Keratinocyte (primary cell): ENCODE data around the gene CD300H. TPM values are rescaled to one million over a fixed set of nuclear protein-coding genes. Genes with fewer than 3 reads are reported as not detected.

ENCODE experiments used
- DNase-seq: peaks from one replicate; pipeline ENCODE4 v3.0.0-alpha.2; 2011; ENCODE audit warnings: low read depth, missing footprints, low spot score
- FAIRE-seq: peaks from 2 replicates; lab custom pipeline; 2011; peaks lifted over from hg19 to GRCh38; lab: Jason Lieb, UNC
- H2AFZ ChIP-seq: 2 replicates; pipeline ENCODE4 v1.6.0; 2012; ENCODE audit warnings: low read length, control low read depth, inconsistent platforms; ENCODE audit not compliant: control insufficient read depth
- H3K27ac ChIP-seq: 2 replicates; pipeline ENCODE4 v1.5.1; 2011; ENCODE audit warnings: low read length; ENCODE audit not compliant: control insufficient read depth, insufficient read depth
- H3K27me3 ChIP-seq: 3 replicates; pipeline ENCODE4 v1.6.0; 2011; ENCODE audit warnings: low read length; ENCODE audit not compliant: control insufficient read depth, insufficient read depth; ENCODE audit errors: extremely low read depth
- H3K36me3 ChIP-seq, 2 experiments: 2 replicates in 1 of 2; 3 replicates in 1 of 2; pipeline ENCODE4 v1.5.1; 2011; ENCODE audit warnings: low read length in 2 of 2, mild to moderate bottlenecking in 1 of 2; ENCODE audit not compliant: control insufficient read depth in 2 of 2, insufficient read depth in 2 of 2; ENCODE audit errors: extremely low read depth in 1 of 2
- H3K4me1 ChIP-seq: 3 replicates; pipeline ENCODE4 v1.5.1; 2011; ENCODE audit warnings: low read length; ENCODE audit not compliant: control insufficient read depth, insufficient read depth; ENCODE audit errors: extremely low read depth
- H3K4me2 ChIP-seq: 3 replicates; pipeline ENCODE4 v1.6.0; 2011; ENCODE audit warnings: low read depth, low read length; ENCODE audit not compliant: control insufficient read depth, insufficient read depth; ENCODE audit errors: extremely low read depth
- H3K4me3 ChIP-seq, 3 experiments: fragments of 200-600 bp in 1 of 3; sonication (generic) in 1 of 3; 2 replicates in 2 of 3; 3 replicates in 1 of 3; pipeline ENCODE4 v1.5.1; 2011 to 2016; ENCODE audit warnings: low read length in 3 of 3, mild to moderate bottlenecking in 3 of 3, control low read depth in 2 of 3, inconsistent platforms in 1 of 3, low read depth in 1 of 3, mixed read lengths in 1 of 3, mixed run types in 1 of 3, moderate library complexity in 1 of 3; ENCODE audit not compliant: control insufficient read depth in 2 of 3, insufficient read depth in 2 of 3; ENCODE audit errors: extremely low read depth in 1 of 3
- H3K79me2 ChIP-seq: 2 replicates; pipeline ENCODE4 v1.6.0; 2012; ENCODE audit warnings: low read length; ENCODE audit not compliant: control insufficient read depth, insufficient read depth
- H3K9ac ChIP-seq: 3 replicates; pipeline ENCODE4 v1.6.0; 2011; ENCODE audit warnings: low read length; ENCODE audit not compliant: control insufficient read depth, insufficient read depth; ENCODE audit errors: extremely low read depth
- H3K9me1 ChIP-seq: 3 replicates; pipeline ENCODE4 v1.6.0; 2011; ENCODE audit warnings: low read length; ENCODE audit not compliant: control insufficient read depth, insufficient read depth; ENCODE audit errors: extremely low read depth
- H3K9me3 ChIP-seq: 2 replicates; pipeline ENCODE4 v1.5.1; 2012; ENCODE audit warnings: low read depth, low read length; ENCODE audit not compliant: control insufficient read depth
- H4K20me1 ChIP-seq: 3 replicates; pipeline ENCODE4 v1.6.0; 2011; ENCODE audit warnings: low read length; ENCODE audit not compliant: control insufficient read depth, insufficient read depth; ENCODE audit errors: extremely low read depth
- EZH2 ChIP-seq: IDR thresholded peaks from one replicate; pipeline ENCODE4 v1.6.1; 2012; ENCODE audit warnings: inconsistent platforms, mild to moderate bottlenecking, low read length, moderate library complexity
- dilution Hi-C: fragments of 300-500 bp; cut with MboI; formaldehyde crosslinking; loops from one replicate; pipeline ENCODE4 v1.7.0; 2020; ENCODE audit warnings: low sequenced_read_pairs; ENCODE audit not compliant: extremely low pct_ligation_motif_present
- polyA plus RNA-seq, 5 experiments: library from polyadenylated mRNA; depleted of rRNA in 3 of 5; stranded (reverse) in 3 of 5; stranded (forward) in 1 of 5; unstranded in 1 of 5; fragments of >200 nt; gene quantifications; 1 replicate in 1 of 5; 2 replicates in 3 of 5; 3 replicates in 1 of 5; pipeline versions ENCODE4 v1.2.1 to v1.2.3, GENCODE V29; 2011 to 2012; ENCODE audit warnings: missing spikeins in 2 of 5, low read depth in 1 of 5, low replicate concordance in 1 of 5
- TF ChIP-seq, protein P1 (sequence below), 3 experiments: IDR thresholded peaks in 1 of 3; conservative IDR thresholded peaks in 1 of 3; optimal IDR thresholded peaks in 1 of 3; 2 replicates in 2 of 3; 3 replicates in 1 of 3; pipeline versions ENCODE3 to v1.5.1; 2011; ENCODE audit warnings: low read length in 3 of 3, mild to moderate bottlenecking in 3 of 3, moderate library complexity in 2 of 3, control low read depth in 1 of 3, inconsistent platforms in 1 of 3; ENCODE audit not compliant: insufficient read depth in 2 of 3; ENCODE audit errors: extremely low read depth in 1 of 3

Gene CD300H
- polyA plus RNA-seq, 1 donor (not counting 4 experiments of a cell fraction or from before 2014, with no cell fraction given): not detected

DNA sequence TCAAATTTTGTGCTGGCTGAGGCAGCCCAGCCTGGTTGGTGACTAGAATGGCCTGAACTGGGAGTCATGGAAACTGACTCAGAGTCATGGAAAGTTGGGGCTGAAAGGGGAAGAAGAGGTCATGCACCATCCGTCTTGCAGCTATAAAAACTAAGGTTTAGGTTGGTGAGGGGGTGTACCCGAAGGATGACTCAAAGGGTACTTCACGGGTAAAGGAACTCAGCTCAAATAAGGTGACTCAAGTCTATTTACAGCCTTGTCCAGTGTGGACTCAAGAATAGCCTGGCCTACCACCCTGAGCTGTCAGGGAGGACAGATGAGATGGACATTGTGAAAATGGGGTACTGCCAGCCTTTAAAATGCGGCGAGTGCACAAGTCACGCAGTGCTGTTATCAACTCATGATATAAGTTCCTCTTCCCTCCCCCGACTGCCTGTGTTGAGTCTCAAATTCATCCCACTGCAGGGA lies 54.7 kb downstream of the CD300H start:
- H3K27ac ChIP-seq: no peak overlapping the region
- no peak for TF ChIP-seq EZH2
- TF ChIP-seq, protein P1, sequence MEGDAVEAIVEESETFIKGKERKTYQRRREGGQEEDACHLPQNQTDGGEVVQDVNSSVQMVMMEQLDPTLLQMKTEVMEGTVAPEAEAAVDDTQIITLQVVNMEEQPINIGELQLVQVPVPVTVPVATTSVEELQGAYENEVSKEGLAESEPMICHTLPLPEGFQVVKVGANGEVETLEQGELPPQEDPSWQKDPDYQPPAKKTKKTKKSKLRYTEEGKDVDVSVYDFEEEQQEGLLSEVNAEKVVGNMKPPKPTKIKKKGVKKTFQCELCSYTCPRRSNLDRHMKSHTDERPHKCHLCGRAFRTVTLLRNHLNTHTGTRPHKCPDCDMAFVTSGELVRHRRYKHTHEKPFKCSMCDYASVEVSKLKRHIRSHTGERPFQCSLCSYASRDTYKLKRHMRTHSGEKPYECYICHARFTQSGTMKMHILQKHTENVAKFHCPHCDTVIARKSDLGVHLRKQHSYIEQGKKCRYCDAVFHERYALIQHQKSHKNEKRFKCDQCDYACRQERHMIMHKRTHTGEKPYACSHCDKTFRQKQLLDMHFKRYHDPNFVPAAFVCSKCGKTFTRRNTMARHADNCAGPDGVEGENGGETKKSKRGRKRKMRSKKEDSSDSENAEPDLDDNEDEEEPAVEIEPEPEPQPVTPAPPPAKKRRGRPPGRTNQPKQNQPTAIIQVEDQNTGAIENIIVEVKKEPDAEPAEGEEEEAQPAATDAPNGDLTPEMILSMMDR (optimal IDR thresholded peaks at IDR 0.05 in 1 of 3, IDR thresholded peaks at IDR 0.05 in 1 of 3, conservative IDR thresholded peaks at IDR 0.05 in 1 of 3; ENCODE audit: extremely low read depth in 1 of 3, insufficient read depth in 2 of 3, low read length in 3 of 3): no peak
- H3K4me2 ChIP-seq: no peak overlapping the region
- no peaks in the 10 kb centered on the region for H4K20me1 ChIP-seq
- no peaks in the 10 kb centered on the region for H3K79me2 ChIP-seq
- H2AFZ ChIP-seq: no peak overlapping the region
- no peak overlapping the region for H3K4me3 ChIP-seq
- H3K9me3 ChIP-seq: peaks cover 10% of the 10 kb centered on the region
- no peak overlapping the region for H3K9ac ChIP-seq
- H3K9me1 ChIP-seq: no peaks in the 10 kb centered on the region
- FAIRE-seq (no peak), DNase-seq (no peak)
- H3K27me3 ChIP-seq: no peaks in the 10 kb centered on the region
- dilution Hi-C loops: no loop called here
- H3K36me3 ChIP-seq: no peaks in the 10 kb centered on the region
- H3K4me1 ChIP-seq: no peaks in the 10 kb centered on the region

DNA sequence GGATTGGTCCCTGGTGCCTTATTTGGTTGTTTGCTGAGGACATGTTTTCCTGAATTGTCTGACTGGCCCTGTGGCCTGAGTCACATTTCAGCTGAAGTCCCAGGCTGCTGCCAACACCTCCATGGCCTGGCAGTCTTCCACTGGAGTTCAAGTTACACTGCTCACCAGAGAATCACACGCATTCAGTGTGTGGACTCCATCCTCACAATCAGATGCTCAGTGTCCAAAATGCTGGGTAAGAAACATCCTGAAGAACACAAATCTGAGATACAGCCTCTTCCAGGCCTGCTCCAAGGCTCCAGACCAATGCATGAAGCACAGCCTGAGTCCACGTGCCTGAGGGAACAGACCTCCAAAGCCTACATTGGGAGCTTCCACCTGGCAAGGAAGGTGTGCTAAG lies 55.3 kb downstream of the CD300H start:
- Histone ChIP-seq H3K4me2 (no peak overlapping the region), H3K9me1 (no peaks in the 10 kb centered on the region), H3K36me3 (no peaks in the 10 kb centered on the region), H3K79me2 (no peaks in the 10 kb centered on the region), H2AFZ (no peak overlapping the region), H4K20me1 (no peaks in the 10 kb centered on the region), H3K9me3 (peaks cover 10% of the 10 kb centered on the region), H3K4me3 (no peak overlapping the region), H3K27ac (no peak overlapping the region), H3K9ac (no peak overlapping the region), H3K4me1 (no peaks in the 10 kb centered on the region), H3K27me3 (no peaks in the 10 kb centered on the region)
- no peak for DNase-seq
- no peak for FAIRE-seq
- dilution Hi-C loops: no loop called here
- TF ChIP-seq EZH2: no peak
- TF ChIP-seq, protein P1 (optimal IDR thresholded peaks at IDR 0.05 in 1 of 3, IDR thresholded peaks at IDR 0.05 in 1 of 3, conservative IDR thresholded peaks at IDR 0.05 in 1 of 3; ENCODE audit: extremely low read depth in 1 of 3, insufficient read depth in 2 of 3, low read length in 3 of 3): no peak

Other genes with a start within 250 kb of the CD300H start
- gene KIF19, start 241.3 kb downstream of the CD300H start, polyA plus RNA-seq: not detected in 3 replicates
- not detected in 3 replicates for gene BTBD17, start 205.6 kb downstream of the CD300H start, polyA plus RNA-seq
- not detected in 3 replicates for gene GPR142, start 200.0 kb downstream of the CD300H start, polyA plus RNA-seq
- gene GPRC5C, start 135.4 kb downstream of the CD300H start, polyA plus RNA-seq: 14.2 to 41.2 TPM (median 24.2 TPM) in 3 replicates
- gene CD300A, start 100.9 kb downstream of the CD300H start, polyA plus RNA-seq: 0.07 to 0.10 TPM in 2 of 3 replicates, not detected in the other
- not detected in 3 replicates for gene CD300LB, start 36.0 kb downstream of the CD300H start, polyA plus RNA-seq
- gene CD300C, start 21.4 kb downstream of the CD300H start, polyA plus RNA-seq: not detected in 3 replicates
- gene CD300LD, start 24.8 kb upstream of the CD300H start, polyA plus RNA-seq: not detected in 3 replicates
- gene CD300E, start 56.2 kb upstream of the CD300H start, polyA plus RNA-seq: not detected in 3 replicates
- gene CD300LF, start 145.4 kb upstream of the CD300H start, polyA plus RNA-seq: not detected in 3 replicates
- 0.03 to 0.09 TPM (median 0.05 TPM) in 3 replicates for gene RAB37, start 169.7 kb upstream of the CD300H start, polyA plus RNA-seq
- gene NHERF1, start 181.1 kb upstream of the CD300H start, polyA plus RNA-seq: 30.6 to 48.8 TPM (median 45.6 TPM) in 3 replicates
- gene NAT9, start 208.8 kb upstream of the CD300H start, polyA plus RNA-seq: 34.6 to 49.8 TPM (median 36.9 TPM) in 3 replicates